ENCODE measurements around the gene MYO1D. TPM values are rescaled to one million over a fixed set of nuclear protein-coding genes. Genes with fewer than 3 reads are reported as not detected.

The MYO1D gene
- total RNA-seq, 1 experiment from 2014 or later: 35.7 TPM

GRCh38 chr17:32772453-32773025 is 104.4 kb downstream of the MYO1D start:
- no peaks in the 10 kb centered on the region for H3K9me2 ChIP-seq (ENCODE audit: insufficient read depth)
- no peak overlapping the region for H3K4me3 ChIP-seq (replicated peaks in 1 of 2; ENCODE audit: low read depth in 1 of 2, low read length in 2 of 2)
- ChIA-PET POLR2A (no interaction called here), RAD21 (ENCODE audit: low non-redundant PET in 1 of 2, low total read pairs in 2 of 2, uncharacterized antibody in 2 of 2, unreplicated experiment in 2 of 2) (no interaction called here), CTCF (interaction anchor here (4.0 kb wide), 1 partner anchor 11 kb away, joined by 17 read pairs; no protein-coding TSS in a partner anchor)
- ATAC-seq: no peak
- no peak overlapping the region for H2AFZ ChIP-seq (ENCODE audit: low read depth, low read length, poor library complexity, severe bottlenecking)
- H3K36me3 ChIP-seq (ENCODE audit: control insufficient read depth in 1 of 2, insufficient read depth in 2 of 2, low read length in 2 of 2): no peaks in the 10 kb centered on the region
- no peak overlapping the region for H3K4me2 ChIP-seq (ENCODE audit: low read length)
- intact Hi-C loops (cut with micrococcal nuclease): no loop called here
- no peaks in the 10 kb centered on the region for H3K4me1 ChIP-seq (ENCODE audit: control insufficient read depth in 1 of 2, insufficient read depth in 2 of 2, low read length in 2 of 2)
- no peaks in the 10 kb centered on the region; the same call in 1 of the 2 replicates for H4K20me1 ChIP-seq (ENCODE audit: insufficient read depth)
- no peaks in the 10 kb centered on the region for H3K79me2 ChIP-seq (ENCODE audit: insufficient read depth, low read length)
- no peak overlapping the region for H3K27ac ChIP-seq (ENCODE audit: low read depth, low read length)
- no peaks in the 10 kb centered on the region for H3K27me3 ChIP-seq (ENCODE audit: insufficient read depth, low read length)
- no peak overlapping the region for H3K9ac ChIP-seq (ENCODE audit: low read length)
- no TSS peak for BruUV-seq (replicated peaks)
- DNase-seq (ENCODE audit: low read depth, low spot score): no peak
- no peaks in the 10 kb centered on the region for H3K9me3 ChIP-seq (ENCODE audit: control insufficient read depth in 1 of 2, insufficient read depth in 1 of 2, low read depth in 1 of 2, low read length in 2 of 2)
- TF ChIP-seq ZBTB33 (IDR thresholded peaks at IDR 0.05; ENCODE audit: extremely low read depth, insufficient replicate concordance, low read length) (no peak), ELF1 (IDR thresholded peaks at IDR 0.05; ENCODE audit: borderline replicate concordance, low read depth) (no peak), JUND (IDR thresholded peaks at IDR 0.05) (no peak), YY1 (IDR thresholded peaks at IDR 0.05; ENCODE audit: extremely low read depth, insufficient replicate concordance, low read depth, low read length) (no peak), REST (IDR thresholded peaks at IDR 0.05; ENCODE audit: low read depth) (no peak), SIN3A (IDR thresholded peaks at IDR 0.05; ENCODE audit: low read depth) (no peak), CTCF (IDR thresholded peaks at IDR 0.05 in 2 of 3, conservative IDR thresholded peaks at IDR 0.05 in 1 of 3; ENCODE audit: borderline replicate concordance in 1 of 3, insufficient read depth in 1 of 3, low read depth in 2 of 3, low read length in 2 of 3) (no peak)

All from HCT116 (cell line).